Measurements from ENCODE around the gene LRRC61. TPM values are rescaled to one million over a fixed set of nuclear protein-coding genes. Genes with fewer than 3 reads are reported as not detected.

LRRC61 gene
- total and polyA plus RNA-seq, 2 of the 13 experiments (the other 11 are each of a cell fraction or from before 2014, with no cell fraction given), result 33.0 to 34.8 TPM

GRCh38 chr7:150322833-150323681 is at the start of gene LRRC61, which contains the start of gene ACTR3C (continued):
- TF ChIP-seq ZSCAN9 (CRISPR knock-in tag; IDR thresholded peaks at IDR 0.05; ENCODE audit: borderline replicate concordance) (no peak), CBX2 (IDR thresholded peaks at IDR 0.05; ENCODE audit: low read depth, low read length) (no peak), CBX2 (CRISPR knock-in tag; IDR thresholded peaks at IDR 0.05; ENCODE audit: low read depth) (no peak; the same call in 1 of the 2 replicates), ZNF235 (CRISPR knock-in tag; IDR thresholded peaks at IDR 0.05; ENCODE audit: borderline replicate concordance) (no peak; the same call in 1 of the 2 replicates), MTF2 (CRISPR knock-in tag; IDR thresholded peaks at IDR 0.05; ENCODE audit: borderline replicate concordance) (peak; percentile 82; the same call in 1 of the 2 replicates), ZBTB21 (CRISPR knock-in tag; IDR thresholded peaks at IDR 0.05) (0 out of 2 replicates have a peak, but pooled peaks have one; percentile 27), ZNF660 (CRISPR knock-in tag; IDR thresholded peaks at IDR 0.05; ENCODE audit: borderline replicate concordance, low read depth) (no peak), YEATS4 (CRISPR knock-in tag; IDR thresholded peaks at IDR 0.05; ENCODE audit: borderline replicate concordance) (peak; percentile 97; the same call in 1 of the 2 replicates), IKZF4 (CRISPR knock-in tag; IDR thresholded peaks at IDR 0.05; ENCODE audit: borderline replicate concordance, low read depth, not compliant biosample characterization) (peak; percentile 56), ZNF543 (CRISPR knock-in tag; IDR thresholded peaks at IDR 0.05) (peak; percentile 95; the same call in 1 of the 2 replicates), ZMYM2 (CRISPR knock-in tag; IDR thresholded peaks at IDR 0.05) (peak; percentile 32; the same call in 1 of the 2 replicates), MLX (CRISPR knock-in tag; IDR thresholded peaks at IDR 0.05) (peak; percentile 59; the same call in 1 of the 2 replicates), ZBTB3 (CRISPR knock-in tag; IDR thresholded peaks at IDR 0.05; ENCODE audit: borderline replicate concordance, low read depth) (no peak), ZKSCAN5 (CRISPR knock-in tag; IDR thresholded peaks at IDR 0.05) (no peak), ZNF713 (CRISPR knock-in tag; IDR thresholded peaks at IDR 0.05) (peak; percentile 89; the same call in 1 of the 2 replicates), GABPB1 (CRISPR knock-in tag; IDR thresholded peaks at IDR 0.05) (peak; percentile 99), FOXA3 (CRISPR knock-in tag; IDR thresholded peaks at IDR 0.05) (peak; percentile 68; the same call in 1 of the 2 replicates), ZFYVE20 (CRISPR knock-in tag; IDR thresholded peaks at IDR 0.05; ENCODE audit: borderline replicate concordance, low read depth) (peak; percentile 80), TARDBP (CRISPR knock-in tag; IDR thresholded peaks at IDR 0.05) (peak; percentile 51; the same call in 1 of the 2 replicates), STAT5B (CRISPR knock-in tag; IDR thresholded peaks at IDR 0.05) (peak; percentile 12; the same call in 1 of the 2 replicates), BCL6 (CRISPR knock-in tag; IDR thresholded peaks at IDR 0.05) (no peak; the same call in 1 of the 2 replicates), HMGA1 (CRISPR knock-in tag; conservative IDR thresholded peaks at IDR 0.05) (no peak), ELF3 (CRISPR knock-in tag; IDR thresholded peaks at IDR 0.05) (peak; percentile 86)
- TF ChIP-seq, protein P1, sequence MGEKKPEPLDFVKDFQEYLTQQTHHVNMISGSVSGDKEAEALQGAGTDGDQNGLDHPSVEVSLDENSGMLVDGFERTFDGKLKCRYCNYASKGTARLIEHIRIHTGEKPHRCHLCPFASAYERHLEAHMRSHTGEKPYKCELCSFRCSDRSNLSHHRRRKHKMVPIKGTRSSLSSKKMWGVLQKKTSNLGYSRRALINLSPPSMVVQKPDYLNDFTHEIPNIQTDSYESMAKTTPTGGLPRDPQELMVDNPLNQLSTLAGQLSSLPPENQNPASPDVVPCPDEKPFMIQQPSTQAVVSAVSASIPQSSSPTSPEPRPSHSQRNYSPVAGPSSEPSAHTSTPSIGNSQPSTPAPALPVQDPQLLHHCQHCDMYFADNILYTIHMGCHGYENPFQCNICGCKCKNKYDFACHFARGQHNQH (CRISPR knock-in tag; IDR thresholded peaks at IDR 0.05), result peak; percentile 87
- TF ChIP-seq, protein P2, sequence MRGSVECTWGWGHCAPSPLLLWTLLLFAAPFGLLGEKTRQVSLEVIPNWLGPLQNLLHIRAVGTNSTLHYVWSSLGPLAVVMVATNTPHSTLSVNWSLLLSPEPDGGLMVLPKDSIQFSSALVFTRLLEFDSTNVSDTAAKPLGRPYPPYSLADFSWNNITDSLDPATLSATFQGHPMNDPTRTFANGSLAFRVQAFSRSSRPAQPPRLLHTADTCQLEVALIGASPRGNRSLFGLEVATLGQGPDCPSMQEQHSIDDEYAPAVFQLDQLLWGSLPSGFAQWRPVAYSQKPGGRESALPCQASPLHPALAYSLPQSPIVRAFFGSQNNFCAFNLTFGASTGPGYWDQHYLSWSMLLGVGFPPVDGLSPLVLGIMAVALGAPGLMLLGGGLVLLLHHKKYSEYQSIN (CRISPR knock-in tag; IDR thresholded peaks at IDR 0.05; ENCODE audit: borderline replicate concordance), result no peak
- TF ChIP-seq, protein P3, sequence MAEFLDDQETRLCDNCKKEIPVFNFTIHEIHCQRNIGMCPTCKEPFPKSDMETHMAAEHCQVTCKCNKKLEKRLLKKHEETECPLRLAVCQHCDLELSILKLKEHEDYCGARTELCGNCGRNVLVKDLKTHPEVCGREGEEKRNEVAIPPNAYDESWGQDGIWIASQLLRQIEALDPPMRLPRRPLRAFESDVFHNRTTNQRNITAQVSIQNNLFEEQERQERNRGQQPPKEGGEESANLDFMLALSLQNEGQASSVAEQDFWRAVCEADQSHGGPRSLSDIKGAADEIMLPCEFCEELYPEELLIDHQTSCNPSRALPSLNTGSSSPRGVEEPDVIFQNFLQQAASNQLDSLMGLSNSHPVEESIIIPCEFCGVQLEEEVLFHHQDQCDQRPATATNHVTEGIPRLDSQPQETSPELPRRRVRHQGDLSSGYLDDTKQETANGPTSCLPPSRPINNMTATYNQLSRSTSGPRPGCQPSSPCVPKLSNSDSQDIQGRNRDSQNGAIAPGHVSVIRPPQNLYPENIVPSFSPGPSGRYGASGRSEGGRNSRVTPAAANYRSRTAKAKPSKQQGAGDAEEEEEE (CRISPR knock-in tag; IDR thresholded peaks at IDR 0.05; ENCODE audit: borderline replicate concordance), result no peak

Data from HepG2 (cell line).